Activated naive CD8-positive, alpha-beta T cell treated with anti-CD3 and anti-CD28 coated beads, Interleukin-2, amount 50 U/mL, for 24 hours (primary cell): ENCODE results near the gene USP32.

ENCODE experiments used
- ATAC-seq: fragments of 150-1000 bp; cut with Tn5 transposase; one replicate; pipeline ENCODE4 v1.10.0; 2021
- DNase-seq: peaks from one replicate; pipeline ENCODE4 v3.0.0; 2021
- H3K27ac Mint-ChIP-seq: one replicate; pipeline ENCODE4 v1.8.0; 2021; ENCODE audit warnings: mild to moderate bottlenecking, mixed read lengths
- H3K27me3 Mint-ChIP-seq: one replicate; pipeline ENCODE4 v1.8.0; 2021; ENCODE audit warnings: mixed read lengths
- H3K36me3 Mint-ChIP-seq: one replicate; pipeline ENCODE4 v1.8.0; 2021; ENCODE audit warnings: low read depth, mixed read lengths
- H3K4me1 Mint-ChIP-seq: one replicate; pipeline ENCODE4 v1.8.0; 2021; ENCODE audit warnings: mixed read lengths
- H3K4me3 Mint-ChIP-seq: one replicate; pipeline ENCODE4 v1.8.0; 2021; ENCODE audit warnings: mild to moderate bottlenecking, moderate library complexity, mixed read lengths
- H3K9me3 Mint-ChIP-seq: one replicate; pipeline ENCODE4 v1.8.0; 2021; ENCODE audit warnings: mixed read lengths

USP32 gene

DNA sequence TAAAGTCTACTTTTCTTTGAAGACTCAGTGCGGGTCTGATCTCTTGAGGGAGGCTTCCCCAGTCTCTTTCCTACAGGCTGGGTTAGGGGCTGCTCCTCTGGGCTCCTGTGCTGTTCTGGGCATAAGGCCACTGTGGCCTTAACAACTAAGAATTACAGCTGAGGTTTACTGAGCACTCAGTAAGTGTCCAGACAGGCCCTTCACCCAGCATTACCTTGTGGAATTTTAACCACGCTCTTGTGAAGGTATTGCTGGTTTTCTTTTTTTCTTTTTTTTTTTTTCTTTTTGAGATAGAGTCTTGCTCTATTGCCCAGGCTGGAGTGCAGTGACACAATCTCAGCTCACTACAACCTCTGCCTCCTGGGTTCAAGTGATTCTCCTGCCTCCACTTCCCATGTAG lies 245.7 kb downstream of the USP32 start:
- Mint-ChIP-seq H3K9me3 (no peaks in the 10 kb centered on the region), H3K27ac (no peak overlapping the region), H3K4me1 (peaks cover 23% of the 10 kb centered on the region), H3K36me3 (no peaks in the 10 kb centered on the region), H3K27me3 (peaks cover 89% of the 10 kb centered on the region), H3K4me3 (no peak overlapping the region)
- ATAC-seq (no peak), DNase-seq (no peak)

DNA sequence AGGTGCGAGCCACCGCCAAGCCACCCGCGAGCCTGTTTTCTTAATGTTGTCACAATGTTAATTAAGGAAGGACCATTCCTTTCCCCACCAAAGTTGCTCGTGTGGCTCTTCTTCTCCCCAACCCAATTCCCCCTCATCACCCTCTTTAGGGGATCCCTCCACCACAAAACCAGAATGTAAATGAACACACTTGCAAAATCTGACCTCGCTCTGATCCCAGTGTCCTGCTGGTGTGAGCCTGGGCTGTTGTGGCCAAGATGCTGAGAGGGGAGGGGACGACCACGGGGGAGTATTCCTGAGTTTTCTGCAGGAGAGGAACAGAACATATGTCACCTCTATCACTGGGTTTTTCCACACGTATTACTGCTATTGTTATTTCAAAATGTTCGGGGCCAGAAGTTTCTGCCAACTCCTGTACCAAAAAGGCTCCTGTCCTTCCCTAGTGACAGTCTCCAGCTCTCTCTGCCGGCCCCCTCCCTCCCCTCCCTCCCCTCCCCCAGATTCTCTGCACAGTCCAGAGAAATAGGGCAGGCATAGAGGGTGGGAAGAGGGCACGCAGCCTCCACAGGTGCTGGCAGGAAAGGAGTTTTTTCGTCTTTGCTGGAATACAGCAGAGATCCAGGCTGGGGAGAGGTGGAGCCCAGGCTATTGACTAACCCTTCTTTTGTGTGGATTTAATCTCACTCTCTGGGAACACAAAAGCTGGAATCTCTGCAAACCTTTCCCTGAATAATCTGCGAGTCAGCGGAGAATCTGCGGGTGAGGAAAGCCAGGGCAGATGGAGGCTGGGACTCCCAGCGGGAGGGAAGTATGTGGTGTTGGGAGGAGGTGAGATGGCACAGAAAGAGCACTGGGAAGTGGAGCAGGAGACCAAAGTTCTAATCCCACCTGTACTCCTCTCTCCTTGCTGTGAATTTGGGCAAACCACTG lies 246.7 kb downstream of the USP32 start:
- no peak overlapping the region for H3K27ac Mint-ChIP-seq
- ATAC-seq (no peak), DNase-seq (no peak)
- peaks cover 91% of the 10 kb centered on the region for H3K27me3 Mint-ChIP-seq
- no peak overlapping the region for H3K4me3 Mint-ChIP-seq
- no peaks in the 10 kb centered on the region for H3K36me3 Mint-ChIP-seq
- H3K4me1 Mint-ChIP-seq: peaks cover 21% of the 10 kb centered on the region
- H3K9me3 Mint-ChIP-seq: no peaks in the 10 kb centered on the region

DNA sequence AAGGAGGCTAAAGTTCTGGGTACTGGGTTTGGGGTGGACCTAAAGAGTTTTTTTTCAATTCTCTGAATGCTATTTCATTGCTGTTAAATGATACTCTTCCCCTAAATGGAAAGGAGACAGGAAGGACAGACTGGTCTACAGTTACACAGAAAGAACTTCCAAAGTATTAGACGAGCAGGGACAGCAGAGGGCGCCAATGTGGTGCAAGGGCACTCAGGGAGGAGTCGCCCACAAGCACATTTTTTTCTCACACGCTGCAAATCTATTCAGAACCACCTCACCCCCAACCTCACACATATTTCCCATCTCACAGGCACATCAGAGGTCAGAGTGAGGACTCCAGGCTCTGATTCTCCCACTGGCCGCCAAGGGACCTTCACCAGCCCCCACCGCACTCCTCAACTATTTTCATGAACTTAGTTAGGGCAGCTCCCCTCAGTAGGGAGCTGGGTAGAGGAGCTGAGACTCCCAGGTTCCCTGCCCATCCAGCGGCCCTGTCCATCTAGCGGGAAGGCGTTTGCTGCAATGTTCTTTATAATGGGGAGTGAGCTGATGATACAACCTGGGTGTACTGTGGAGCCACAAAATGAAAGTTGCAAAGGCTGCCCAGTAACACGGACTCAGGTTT lies 248.9 kb downstream of the USP32 start:
- Mint-ChIP-seq H3K36me3 (no peaks in the 10 kb centered on the region), H3K4me1 (peaks cover 22% of the 10 kb centered on the region), H3K9me3 (no peaks in the 10 kb centered on the region), H3K4me3 (no peak overlapping the region), H3K27ac (no peak overlapping the region), H3K27me3 (peaks cover 89% of the 10 kb centered on the region)
- peak; percentile 84 for ATAC-seq
- DNase-seq: peak; percentile 86

DNA sequence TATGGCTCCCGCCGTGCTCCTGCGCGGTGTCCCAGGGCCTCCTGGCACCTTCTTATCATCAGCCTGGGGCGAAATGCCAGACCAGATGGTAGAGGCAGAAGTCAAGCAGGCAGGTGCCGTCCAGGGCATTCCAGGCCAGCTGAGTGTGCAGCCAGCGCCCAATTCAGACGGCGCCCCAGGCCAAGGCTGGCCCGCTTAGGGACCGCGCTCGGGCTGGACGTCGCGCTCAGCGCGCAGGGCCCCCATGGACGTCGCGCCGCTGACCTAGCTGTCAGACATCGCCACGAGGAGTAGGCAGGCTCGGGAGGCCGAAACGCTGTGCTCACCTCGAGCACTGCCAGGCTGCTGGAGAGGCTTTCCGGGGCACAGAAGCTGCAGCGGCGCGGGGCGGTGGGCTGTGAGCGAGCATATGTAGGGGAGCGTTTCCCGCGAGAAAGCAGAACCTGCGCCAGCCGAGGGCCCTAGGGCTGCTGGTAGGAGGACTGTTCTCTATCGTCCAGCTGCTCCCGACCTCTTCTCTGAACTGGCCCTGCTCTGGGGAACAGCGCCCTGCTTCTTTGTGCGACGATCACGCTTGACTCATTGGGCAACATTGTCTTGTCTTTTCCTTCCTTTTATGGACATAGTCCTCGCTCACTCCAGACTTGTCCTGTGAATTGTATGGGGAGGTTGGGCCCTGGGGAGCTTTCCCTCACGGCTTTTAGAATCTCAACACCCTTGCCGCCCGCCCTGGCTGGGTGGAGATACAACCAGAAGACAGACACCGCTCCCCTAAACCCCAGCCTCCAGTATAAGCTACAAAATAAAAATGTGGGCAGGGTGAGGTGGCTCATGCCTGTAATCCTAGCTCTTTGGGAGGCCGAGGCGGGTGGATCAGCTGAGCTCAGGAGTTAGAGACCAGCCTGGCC lies 250.6 kb downstream of the USP32 start:
- Mint-ChIP-seq H3K4me1 (peaks cover 22% of the 10 kb centered on the region), H3K4me3 (no peak overlapping the region), H3K9me3 (no peaks in the 10 kb centered on the region), H3K36me3 (no peaks in the 10 kb centered on the region), H3K27ac (no peak overlapping the region), H3K27me3 (peaks cover 78% of the 10 kb centered on the region)
- ATAC-seq: no peak
- no peak for DNase-seq

DNA sequence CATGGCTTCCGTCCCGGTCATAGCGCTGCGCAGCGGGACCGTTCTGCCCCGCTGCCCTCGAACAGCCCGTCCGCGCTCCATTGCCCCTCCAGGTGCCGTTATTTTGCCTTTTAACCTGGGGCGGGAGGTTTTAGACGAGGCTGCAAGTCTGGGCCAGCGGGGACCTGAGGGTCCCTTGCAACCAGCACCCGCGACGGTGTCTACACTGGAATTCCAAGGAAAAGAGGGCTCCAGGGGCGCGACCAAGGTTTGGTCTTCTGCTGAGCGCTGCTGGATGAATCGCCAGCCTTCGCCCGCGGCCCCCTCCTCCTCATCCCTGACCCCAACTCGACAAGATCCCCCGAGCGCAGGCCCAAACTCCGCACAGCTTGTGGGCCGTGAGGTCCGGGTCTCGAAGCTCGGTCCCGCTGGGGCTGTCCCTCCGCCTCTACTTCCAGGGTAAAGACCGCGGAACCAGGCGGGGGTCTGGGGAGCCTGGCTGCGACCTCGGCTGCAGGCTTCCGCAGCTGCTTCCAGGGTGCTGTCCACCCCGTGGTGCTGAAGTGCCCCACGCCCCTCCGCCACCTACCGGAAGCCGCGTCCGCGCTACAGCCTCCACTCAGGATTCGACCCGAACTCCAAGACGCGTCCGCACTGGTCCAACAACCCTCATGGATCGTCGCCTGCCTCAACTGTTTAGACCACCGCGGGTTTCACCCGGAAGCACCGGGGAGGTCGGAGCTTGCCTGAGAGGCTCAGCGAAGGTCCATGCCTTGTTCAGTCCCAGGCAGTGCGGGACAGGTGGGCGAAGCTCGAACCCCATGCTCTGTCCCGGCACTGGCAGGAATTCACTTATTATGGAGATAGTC lies 252.3 kb downstream of the USP32 start:
- ATAC-seq: no peak
- H3K4me1 Mint-ChIP-seq: peaks cover 37% of the 10 kb centered on the region
- H3K9me3 Mint-ChIP-seq: no peaks in the 10 kb centered on the region
- peaks cover 74% of the 10 kb centered on the region for H3K27me3 Mint-ChIP-seq
- H3K36me3 Mint-ChIP-seq: no peaks in the 10 kb centered on the region
- peak; percentile 73 for DNase-seq
- H3K27ac Mint-ChIP-seq: no peak overlapping the region
- H3K4me3 Mint-ChIP-seq: no peak overlapping the region

DNA sequence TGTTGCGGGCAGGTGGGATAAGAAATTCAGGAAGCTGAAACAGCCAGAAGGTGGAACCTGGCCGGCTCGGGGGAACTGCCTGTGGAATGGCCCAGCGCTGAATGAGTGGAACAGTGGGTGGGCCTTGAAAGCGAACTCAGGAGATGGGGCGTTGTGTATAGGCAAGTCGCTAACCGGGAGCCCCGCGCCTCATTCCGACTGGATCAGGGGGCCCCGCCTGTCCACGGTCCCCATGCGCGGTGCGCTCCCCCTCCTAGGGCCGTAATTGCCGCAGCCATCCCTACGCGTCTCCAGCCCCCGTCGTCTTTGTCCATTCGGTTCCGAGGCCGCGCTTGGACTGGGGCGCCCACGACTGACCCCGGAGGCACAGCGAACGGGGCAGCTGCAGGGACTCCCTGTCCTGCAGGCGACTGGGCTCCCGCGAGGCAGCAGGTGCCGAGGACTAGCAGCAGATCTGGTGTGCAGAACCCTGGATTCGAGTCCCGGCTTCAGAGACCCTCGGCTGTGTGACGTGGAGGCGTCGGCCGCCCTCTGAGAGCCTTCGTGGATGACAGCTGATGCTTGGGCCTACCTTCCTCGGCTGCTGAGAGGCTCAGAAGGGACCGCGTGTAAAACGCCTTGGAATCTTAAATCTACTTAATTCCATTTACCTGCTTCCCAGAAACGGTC lies 253.0 kb downstream of the USP32 start:
- no peaks in the 10 kb centered on the region for H3K36me3 Mint-ChIP-seq
- ATAC-seq (no peak), DNase-seq (no peak)
- peaks cover 67% of the 10 kb centered on the region for H3K27me3 Mint-ChIP-seq
- no peak overlapping the region for H3K4me3 Mint-ChIP-seq
- H3K4me1 Mint-ChIP-seq: peaks cover 42% of the 10 kb centered on the region
- H3K27ac Mint-ChIP-seq: no peak overlapping the region
- H3K9me3 Mint-ChIP-seq: no peaks in the 10 kb centered on the region

DNA sequence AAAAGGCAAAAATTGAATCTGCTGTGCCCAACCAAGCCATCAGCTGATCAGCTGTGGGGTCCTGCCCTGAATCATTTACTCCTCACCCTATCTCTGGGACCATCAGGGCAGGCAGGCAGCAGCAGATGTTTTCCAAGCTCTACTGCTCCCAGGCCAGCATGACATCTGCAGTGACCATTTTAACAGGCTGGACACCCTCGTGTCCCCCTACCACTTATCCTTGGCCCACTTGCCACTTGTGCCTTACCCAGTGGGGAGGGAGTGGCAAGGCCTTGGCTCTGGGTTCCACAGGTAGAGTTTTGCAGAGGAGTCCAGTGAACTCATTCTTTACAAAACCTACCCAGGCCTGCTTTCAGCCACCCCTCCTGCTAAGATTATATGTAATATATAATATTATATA lies 254.2 kb downstream of the USP32 start:
- H3K27ac Mint-ChIP-seq: no peak overlapping the region
- peaks cover 3% of the 10 kb centered on the region for H3K36me3 Mint-ChIP-seq
- H3K4me1 Mint-ChIP-seq: peaks cover 36% of the 10 kb centered on the region
- DNase-seq (no peak), ATAC-seq (no peak)
- H3K4me3 Mint-ChIP-seq: no peak overlapping the region
- H3K27me3 Mint-ChIP-seq: peaks cover 56% of the 10 kb centered on the region
- H3K9me3 Mint-ChIP-seq: no peaks in the 10 kb centered on the region

DNA sequence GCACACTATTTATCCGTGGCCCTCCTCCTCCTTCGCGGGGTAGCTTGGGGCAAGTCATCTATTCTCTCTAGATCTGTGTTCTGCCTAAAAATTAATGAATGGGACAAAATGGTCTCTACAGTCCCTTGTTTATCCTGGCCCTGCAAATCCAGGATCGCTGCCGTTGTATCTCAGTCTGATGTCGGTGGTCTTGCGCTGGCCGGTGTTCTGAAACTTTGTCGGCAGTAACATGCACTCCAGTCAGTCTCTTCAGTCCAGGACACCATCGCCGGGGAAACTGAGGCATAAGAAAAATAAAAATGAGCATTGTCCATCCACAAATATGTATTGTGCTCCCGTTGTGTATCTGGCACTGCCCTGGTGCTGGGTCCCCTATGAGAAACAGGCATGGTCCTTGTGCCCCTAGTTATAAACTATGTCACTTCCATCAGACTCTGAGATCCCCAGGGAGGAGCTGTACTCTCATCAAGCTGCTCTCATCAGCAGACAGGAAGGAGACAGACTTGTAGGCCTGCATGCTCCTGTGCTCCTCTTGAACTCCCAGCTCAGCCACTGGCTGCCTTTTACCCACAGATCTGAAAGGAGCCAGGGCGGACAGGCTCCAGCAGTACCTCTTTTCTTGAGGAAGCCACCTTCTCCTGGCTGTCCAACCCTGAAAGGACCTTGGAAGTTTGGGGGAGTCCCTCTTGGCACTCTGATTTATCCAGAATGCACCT lies 255.8 kb downstream of the USP32 start:
- DNase-seq (no peak), ATAC-seq (no peak)
- no peak overlapping the region for H3K27ac Mint-ChIP-seq
- H3K27me3 Mint-ChIP-seq: peaks cover 40% of the 10 kb centered on the region
- H3K36me3 Mint-ChIP-seq: peaks cover 7% of the 10 kb centered on the region
- H3K9me3 Mint-ChIP-seq: no peaks in the 10 kb centered on the region
- peaks cover 38% of the 10 kb centered on the region for H3K4me1 Mint-ChIP-seq
- peak overlapping the region; percentile 89 for H3K4me3 Mint-ChIP-seq

DNA sequence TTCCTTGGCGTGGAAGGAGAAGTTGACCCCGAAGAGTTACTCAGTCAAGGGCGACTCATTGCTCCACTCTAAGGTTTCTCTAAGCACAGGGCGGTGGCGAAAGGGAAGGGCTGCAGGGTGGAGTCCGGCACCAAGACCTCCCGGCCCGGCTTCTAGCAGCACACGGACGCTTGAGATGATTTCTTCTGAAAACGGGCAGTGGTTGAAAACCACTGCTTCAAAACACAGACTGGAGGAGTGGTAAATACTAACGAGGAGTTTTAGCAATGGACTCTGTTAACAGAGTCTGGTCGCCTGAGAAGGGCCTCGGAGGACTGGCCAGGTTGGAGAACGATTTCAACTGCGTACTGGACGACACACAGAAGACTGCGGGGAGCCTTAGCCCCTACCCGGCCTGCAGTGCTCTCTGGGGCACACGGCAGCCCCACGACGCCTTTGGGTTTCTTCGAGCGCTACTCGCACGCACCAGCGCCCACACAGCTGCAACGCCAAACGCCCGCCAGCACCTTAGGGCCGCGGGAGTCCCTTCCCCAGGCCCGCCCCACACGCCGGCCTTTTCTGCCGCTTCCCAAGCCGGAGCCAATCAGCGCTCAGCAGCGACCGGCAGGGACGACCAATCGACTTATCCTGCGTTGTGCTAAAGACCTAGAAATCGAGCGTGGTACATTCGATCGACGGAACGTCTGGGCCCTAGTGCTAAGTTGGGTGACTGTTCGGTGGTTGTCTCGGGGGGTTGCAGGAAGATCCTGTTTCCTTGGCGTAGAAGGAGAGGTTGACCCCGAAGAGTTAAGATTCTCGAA lies 256.6 kb downstream of the USP32 start:
- Mint-ChIP-seq H3K4me1 (peaks cover 34% of the 10 kb centered on the region), H3K27ac (peak overlapping the region; percentile 76), H3K36me3 (peaks cover 7% of the 10 kb centered on the region), H3K9me3 (no peaks in the 10 kb centered on the region), H3K27me3 (peaks cover 32% of the 10 kb centered on the region), H3K4me3 (peak overlapping the region; percentile 89)
- peak; percentile 97 for ATAC-seq
- peak; percentile 79 for DNase-seq

DNA sequence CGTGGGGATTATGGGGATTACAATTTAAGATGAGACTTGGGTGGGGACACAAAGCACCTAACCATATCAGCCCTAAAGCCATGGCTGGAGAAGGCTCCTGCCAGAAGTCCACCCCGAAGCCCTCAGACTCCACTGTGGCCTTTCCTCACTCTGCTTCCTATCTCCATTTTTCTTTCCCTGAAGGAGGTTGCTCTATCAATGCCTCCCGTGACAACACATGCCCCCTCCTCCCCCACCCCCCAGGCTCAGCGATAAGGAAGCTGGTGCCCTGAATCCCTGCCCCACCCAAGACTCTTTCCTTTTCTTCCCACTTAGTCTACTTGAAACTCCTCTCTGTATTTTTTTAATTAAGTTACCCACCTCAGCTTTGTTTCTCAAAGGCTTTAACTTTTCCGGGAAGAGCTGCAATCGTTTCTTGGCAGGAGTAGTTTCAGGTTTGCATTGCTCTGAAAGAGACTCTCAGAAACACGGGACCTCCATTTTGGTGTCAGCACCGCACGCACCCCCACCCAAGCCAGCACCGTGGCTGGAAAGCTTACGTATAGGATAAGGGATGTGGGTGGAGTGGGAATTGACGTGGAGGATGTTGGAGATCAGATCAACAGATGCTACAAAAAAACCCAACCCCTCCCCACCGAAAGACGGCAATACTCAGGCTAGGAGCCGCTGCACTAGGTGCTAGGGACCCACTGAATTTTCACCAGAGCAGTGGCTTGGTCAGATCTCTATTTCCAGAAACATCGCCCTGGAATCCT lies 257.4 kb downstream of the USP32 start:
- Mint-ChIP-seq H3K4me1 (peaks cover 32% of the 10 kb centered on the region), H3K36me3 (peaks cover 7% of the 10 kb centered on the region), H3K27ac (peak overlapping the region; percentile 76), H3K4me3 (peak overlapping the region; percentile 89), H3K9me3 (no peaks in the 10 kb centered on the region), H3K27me3 (peaks cover 25% of the 10 kb centered on the region)
- DNase-seq (peak; percentile 33), ATAC-seq (no peak)

DNA sequence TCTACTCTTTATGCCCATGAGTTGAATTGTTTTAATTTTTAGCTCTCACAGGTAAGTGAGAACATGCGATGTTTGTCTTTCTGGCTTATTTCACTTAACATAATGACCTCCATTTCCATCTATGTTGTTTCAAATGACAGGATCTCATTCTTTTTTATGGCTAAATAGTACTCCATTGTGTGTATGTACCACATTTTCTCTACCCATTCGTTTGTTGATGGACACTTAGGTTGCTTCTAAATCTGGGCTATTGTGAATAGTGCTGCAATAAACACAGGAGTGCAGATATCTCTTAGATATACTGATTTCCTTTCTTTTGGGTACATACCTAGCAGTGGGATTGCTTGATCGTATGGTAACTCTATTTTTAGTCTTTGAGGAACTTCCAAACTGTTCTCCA lies 261.5 kb downstream of the USP32 start:
- Mint-ChIP-seq H3K9me3 (no peaks in the 10 kb centered on the region), H3K27me3 (peaks cover 2% of the 10 kb centered on the region), H3K36me3 (peaks cover 7% of the 10 kb centered on the region), H3K4me3 (no peak overlapping the region), H3K4me1 (peaks cover 21% of the 10 kb centered on the region), H3K27ac (no peak overlapping the region)
- ATAC-seq (no peak), DNase-seq (no peak)

DNA sequence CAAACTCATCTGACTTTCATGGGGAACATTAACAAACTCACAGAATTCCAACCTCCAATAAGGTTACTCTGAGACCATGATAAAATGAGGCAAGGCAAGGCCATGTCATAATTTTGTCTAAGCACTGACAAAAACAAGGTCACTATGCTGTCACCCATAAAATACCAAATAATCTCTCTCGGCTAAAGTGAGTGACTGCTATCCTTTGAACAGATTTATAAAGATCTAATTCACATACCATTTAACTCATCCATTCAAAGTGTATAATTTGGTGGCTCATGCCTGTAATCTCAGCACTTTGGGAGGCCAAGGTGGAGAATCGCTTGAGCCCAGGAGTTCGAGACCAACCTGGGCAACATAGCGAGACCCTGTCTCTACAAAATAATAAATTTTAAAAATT lies 262.8 kb downstream of the USP32 start:
- Mint-ChIP-seq H3K27ac (no peak overlapping the region), H3K36me3 (peaks cover 7% of the 10 kb centered on the region), H3K4me3 (no peak overlapping the region), H3K4me1 (peaks cover 8% of the 10 kb centered on the region), H3K9me3 (no peaks in the 10 kb centered on the region), H3K27me3 (no peaks in the 10 kb centered on the region)
- no peak for DNase-seq
- ATAC-seq: no peak
